Stimulated activated CD8-positive, alpha-beta memory T cell treated with anti-CD3 and anti-CD28 coated beads, Interleukin-4, amount 100 ng/mL, for 24 hours (primary cell): Measurements from ENCODE around the gene LBP.
"Not testable (repeated sequence)": the region's sequence is repeated elsewhere in the genome, so short reads cannot be mapped to it uniquely, and the experiment has no call there.

Source experiments
- DNase-seq: peaks from one replicate; pipeline ENCODE4 v3.0.0-alpha.2; 2020; ENCODE audit warnings: low read depth

LBP gene

DNA sequence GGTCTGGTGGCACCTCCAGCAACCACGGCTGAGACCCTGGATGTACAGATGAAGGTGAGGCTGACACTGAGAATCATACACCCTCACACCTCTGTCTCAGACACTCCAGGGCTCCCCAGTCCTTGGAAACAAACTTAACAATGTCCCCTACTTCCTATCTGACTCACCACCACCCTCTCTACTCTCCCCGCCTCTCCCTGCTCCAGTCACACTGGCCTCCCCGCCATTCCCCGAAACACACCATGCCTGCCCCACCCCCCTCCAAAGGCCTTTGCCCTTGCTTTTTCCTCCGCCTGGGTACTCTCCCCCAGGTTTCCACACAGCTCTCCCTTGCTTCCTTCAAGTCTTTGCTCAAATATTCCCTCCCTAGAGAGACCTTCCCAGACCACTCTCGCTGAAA is 26.1 kb upstream of the LBP start:
- no peak for DNase-seq

DNA sequence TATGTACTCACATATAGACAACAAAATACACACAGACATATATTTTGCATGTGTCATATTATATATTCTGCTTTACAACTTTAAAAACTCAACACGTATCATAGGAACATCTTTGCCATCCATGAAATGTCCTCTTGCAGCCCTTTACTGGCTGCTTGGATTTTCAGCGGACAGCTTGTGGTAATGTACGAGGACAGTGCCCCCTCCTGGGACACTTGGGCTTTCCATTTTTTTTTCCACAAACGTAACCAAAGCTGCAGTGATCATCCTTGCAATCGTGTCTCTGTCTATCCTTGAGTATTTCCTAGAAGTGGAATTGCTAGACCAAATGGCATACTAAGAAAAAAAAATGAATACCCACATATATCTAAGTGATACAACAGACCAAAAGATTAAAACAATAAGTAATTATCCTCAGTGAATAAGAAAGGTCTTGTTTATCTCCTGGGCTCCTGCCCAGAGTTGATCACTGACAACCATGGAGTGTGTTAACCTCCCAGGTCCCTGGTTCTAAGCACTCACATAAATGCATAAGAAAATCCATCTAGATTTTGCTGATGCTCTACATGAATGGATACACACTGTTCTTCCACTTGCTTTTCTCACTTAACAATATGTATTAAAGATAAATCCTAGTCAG is 24.2 kb upstream of the LBP start:
- DNase-seq, result no peak

- DNase-seq, result no peak
These were observed 22.1 kb upstream of the LBP start for GRCh38 chr20:38324159-38324558.

- DNase-seq, result no peak
These were observed 21.1 kb upstream of the LBP start for GRCh38 chr20:38325167-38325566.

DNA sequence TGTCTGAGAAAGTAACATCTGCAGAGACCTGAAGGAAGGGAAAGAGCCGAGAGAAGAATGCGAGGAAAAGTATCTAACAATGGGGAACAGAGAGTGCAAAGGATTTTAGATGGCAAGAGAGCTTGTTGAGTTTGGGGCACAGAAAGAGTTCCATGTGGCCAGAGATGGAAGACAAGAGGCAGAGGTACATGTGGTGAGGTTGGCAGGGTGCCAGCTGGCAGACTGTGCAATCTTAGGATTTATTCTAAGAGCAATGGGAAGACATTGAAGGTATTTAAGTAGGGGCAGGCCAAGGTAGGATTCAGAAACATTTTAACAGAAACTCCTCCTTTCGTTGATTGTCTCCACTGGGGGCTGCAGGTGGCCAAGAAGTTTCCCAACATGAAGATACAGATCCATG is 20.4 kb upstream of the LBP start:
- DNase-seq, result no peak

- no peak for DNase-seq
These were observed 20.0 kb upstream of the LBP start for GRCh38 chr20:38326309-38326708.

DNA sequence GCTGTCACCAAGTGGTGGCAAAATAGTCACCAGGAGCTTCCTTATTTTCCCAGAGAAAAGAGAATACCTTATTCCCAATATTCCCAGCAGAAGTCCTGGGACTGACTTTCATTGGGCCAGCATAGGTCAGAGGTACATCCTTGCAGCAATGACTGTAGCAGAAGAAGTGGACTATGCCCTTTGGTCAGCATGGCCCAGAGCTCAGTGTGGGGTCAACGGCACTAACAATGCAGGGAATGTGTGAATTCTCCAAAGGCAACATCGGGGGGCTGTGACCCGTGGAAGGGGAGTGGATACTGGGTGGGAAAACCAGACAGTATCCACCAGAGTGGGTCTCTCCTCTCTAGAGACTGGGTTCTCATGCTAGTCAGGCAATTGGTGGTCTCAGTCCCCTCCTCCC is 15.6 kb upstream of the LBP start:
- no peak for DNase-seq

- DNase-seq, result no peak
These were observed 15.0 kb upstream of the LBP start for GRCh38 chr20:38331245-38331644.

GRCh38 chr20:38331814-38332213 is 14.5 kb upstream of the LBP start:
- DNase-seq, result no peak

DNA sequence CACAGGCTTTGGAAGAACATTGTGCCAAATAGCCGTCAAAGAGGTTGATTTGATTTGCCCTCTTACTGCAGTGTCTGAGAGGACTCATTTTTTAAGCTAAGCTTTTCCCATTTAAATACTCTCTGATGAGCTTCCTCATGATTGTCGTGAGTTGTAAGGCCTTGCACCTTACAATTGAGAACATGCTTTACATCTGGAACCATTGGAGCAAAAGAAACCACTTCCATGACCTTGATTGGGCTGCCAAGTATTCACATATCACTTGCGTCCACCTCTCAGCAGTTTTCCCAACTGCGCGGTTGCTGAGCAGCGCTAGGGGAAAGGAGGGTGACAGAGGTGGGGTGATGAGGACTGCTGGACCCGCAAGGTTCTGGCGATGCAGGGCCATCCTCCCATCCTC is 12.3 kb upstream of the LBP start:
- DNase-seq, result no peak

- no peak for DNase-seq
These were observed 9.6 kb upstream of the LBP start for GRCh38 chr20:38336726-38337125.

GRCh38 chr20:38337561-38338140 is 8.6 kb upstream of the LBP start:
- DNase-seq, result no peak

DNA sequence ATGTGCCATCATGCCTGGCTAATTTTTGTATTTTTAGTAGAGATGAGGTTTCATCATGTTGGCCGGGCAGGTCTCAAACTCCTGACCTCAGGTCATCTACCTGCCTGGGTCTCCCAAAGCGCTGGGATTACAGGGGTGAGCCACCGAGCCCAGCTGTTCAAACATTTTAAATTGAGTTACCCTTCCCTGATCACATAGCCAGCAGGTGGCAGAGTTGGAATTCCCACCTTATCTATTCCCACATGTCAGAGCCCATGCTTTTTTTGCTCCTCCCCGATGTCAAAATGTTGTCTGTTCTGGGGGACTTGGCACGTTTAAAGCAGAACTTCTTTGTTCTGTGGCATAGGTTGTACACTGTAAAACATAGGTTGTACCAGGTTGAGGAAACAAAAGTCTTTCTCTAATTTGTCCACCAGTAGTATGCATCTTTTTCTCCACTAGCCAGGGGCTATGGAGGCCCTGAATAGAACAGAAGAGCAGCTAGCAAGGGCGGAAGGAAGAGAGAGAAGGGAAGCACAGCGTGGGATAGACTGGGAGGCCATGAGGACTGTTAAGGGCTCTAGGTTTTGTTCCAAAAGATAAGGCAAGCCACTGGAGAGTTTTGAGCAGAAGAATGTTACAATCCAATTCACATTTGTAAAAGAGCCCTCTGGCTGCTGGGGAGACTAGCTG is 7.3 kb upstream of the LBP start:
- no peak for DNase-seq

- DNase-seq, result not testable (repeated sequence)
These were observed 6.8 kb upstream of the LBP start for GRCh38 chr20:38339521-38339896.

DNA sequence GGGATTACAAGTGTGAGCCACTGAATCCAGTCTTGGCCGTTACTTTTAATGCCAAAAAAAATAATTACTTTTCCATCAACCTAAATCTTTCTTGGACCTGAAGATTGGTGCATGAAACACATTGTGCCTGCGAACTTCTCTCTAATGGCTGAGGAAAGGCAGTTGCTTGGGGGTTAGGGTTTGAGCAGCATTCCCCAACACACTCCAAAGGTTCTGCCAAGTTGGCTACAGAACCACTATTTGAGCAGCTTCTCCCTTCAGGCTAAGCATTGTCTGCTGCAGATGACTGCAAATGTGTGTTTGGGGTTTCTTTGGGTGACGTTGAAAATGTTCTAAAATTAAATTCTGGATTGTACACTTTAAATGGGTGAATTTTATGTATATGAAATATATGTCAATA is 6.3 kb upstream of the LBP start:
- no peak for DNase-seq

- no peak for DNase-seq
These were observed 5.6 kb upstream of the LBP start for GRCh38 chr20:38340693-38341092.

DNA sequence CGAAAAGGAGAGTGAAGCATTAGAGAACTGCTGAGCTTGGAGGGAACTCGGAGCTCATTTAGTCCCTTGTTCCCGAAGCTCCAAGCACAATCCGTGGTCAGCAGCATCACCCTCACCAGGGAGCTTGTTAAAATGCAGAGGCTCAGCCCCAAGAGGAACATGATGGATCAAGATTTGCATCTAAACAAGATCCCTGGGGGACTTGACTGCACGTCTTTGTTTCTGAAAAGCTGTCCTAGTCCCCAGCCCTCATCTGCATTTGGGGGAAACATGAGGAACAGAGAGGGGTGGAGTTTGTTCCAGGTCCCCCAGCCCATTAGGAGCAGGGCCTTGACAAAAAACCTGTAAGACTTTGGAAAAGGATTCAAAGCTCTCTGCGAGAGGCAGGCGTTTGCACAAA is 4.1 kb upstream of the LBP start:
- no peak for DNase-seq

GRCh38 chr20:38342713-38343310 is 3.5 kb upstream of the LBP start:
- no peak for DNase-seq

DNA sequence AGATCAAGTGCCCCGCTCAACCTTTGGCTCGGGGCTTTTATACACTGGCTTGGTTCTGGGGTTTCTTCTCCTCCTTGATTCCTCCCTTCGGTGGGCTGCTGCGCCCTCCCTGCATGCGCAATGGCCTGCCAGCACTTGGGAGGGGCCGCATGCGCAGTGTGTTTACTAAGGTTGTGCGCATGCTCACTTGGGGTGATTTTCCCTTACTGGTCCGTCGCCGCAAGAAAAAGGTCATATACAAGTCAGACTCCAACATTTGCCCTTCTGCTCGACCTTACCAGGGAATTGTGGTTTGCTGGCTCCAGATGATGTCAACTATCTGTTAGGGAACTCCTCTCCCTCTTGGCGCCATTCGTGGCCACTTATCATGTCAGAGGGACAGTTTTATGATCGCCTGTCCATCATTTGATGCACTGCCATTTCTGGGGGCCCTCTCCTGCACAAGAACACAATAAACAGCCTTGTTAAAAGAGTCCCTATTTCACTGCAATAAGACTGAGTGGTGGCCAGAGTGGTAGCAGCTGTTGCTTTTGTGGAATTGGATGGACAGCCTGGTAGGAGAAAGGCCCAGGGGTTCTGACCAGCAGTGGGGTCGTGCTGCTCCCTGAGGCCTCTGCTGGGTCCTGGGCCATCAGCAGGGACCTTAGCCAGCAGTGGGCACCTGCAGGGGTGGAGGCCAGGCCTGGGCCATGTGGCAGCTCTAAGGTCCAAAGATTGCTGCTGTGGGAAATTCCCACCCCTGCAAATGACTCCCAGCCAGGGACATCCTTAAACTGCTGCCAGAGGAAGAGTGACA is 2.8 kb upstream of the LBP start:
- DNase-seq, result no peak

DNA sequence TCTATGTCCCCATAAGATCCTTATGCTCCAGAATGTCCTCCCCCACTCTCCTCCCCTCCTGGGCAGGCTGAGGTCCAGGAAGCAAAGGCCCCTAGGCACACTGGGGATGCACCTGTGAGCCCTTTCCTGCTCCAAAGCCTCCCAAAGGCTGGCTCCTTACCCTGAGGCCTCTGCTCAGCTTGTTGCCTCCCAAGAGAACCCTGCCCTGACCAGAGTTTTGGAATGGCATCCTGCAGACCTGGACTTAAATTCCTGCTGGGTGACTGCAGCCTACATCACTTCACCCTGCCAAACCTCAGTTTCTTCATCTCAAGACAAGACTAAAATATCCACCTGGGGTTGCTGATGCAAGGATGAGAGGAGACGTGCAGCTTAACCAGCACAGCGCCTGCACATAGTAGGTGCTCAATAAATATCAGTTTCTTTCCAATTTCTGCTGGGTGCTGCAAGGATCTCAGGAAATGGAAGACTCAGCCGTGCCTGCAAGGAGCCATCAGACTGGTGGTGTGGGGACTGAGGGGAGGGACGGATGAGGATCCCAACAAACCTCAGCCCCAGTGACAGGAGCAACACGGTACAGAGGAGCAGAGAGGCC is 2.1 kb upstream of the LBP start:
- no peak for DNase-seq

- no peak for DNase-seq
These were observed 639 bp upstream of the LBP start for GRCh38 chr20:38345643-38346042.

DNA sequence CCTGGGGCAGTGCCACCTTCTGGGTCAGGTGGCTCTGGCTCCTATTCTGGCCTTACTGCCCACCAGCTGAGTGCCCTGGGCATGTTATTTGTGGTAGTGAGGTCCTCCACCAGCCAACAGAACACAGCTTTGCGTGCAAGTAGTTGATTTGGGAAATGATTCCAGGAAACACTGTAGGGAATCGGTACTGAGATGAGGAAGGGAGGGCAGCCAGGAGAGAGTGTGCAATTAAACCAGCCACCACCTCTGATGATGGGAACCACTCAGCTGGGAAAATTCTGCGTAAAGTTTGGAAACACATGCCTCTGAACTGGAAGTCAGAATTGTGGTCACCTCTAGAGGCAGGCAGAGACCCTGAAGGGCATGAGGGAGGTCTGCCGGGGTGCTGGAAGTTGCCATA is 459 bp downstream of the LBP start:
- no peak for DNase-seq
